ENCODE measurements around the gene CDK12.

- TF ChIP-seq CTCF (IDR thresholded peaks at IDR 0.05; ENCODE audit: poor library complexity) (no peak), EZH2 (IDR thresholded peaks at IDR 0.05; ENCODE audit: borderline replicate concordance) (no peak), EZH2phosphoT487 (IDR thresholded peaks at IDR 0.05; ENCODE audit: low read depth, severe bottlenecking, unreplicated experiment) (no peak)
These were observed 64.7 kb downstream of the CDK12 start for GRCh38 chr17:39525801-39526506.

Measured in hepatocyte (in vitro differentiated cells).